NCI-H82 treated with DMSO at 0.1 percent for 48 hours (cell line): ENCODE data around the gene COL8A2.

ENCODE experiments used
- DNase-seq: peaks from one replicate; lab custom pipeline; 2025; ENCODE audit not compliant: unreplicated experiment; lab: John Stamatoyannopoulos, UW

The COL8A2 gene

DNA sequence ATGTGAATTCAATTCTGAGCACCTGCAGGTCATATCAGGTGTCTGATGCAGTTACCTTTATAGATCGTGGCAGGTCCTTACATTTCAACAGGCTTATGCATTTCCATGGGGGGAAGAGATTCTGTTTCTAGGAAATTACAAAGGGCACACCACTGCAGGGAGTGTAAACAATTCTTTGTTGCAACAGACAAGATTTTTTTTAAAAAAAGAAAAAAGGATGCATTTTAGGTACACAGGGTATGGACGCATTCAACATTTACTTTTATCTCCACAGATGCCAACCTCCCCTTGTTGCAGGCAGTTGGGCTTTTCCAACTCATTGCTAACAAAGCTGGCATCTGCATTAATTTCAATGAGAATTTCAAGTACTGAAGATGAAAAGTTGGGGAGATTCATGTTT lies 54.7 kb downstream of the COL8A2 start:
- DNase-seq = no peak

DNA sequence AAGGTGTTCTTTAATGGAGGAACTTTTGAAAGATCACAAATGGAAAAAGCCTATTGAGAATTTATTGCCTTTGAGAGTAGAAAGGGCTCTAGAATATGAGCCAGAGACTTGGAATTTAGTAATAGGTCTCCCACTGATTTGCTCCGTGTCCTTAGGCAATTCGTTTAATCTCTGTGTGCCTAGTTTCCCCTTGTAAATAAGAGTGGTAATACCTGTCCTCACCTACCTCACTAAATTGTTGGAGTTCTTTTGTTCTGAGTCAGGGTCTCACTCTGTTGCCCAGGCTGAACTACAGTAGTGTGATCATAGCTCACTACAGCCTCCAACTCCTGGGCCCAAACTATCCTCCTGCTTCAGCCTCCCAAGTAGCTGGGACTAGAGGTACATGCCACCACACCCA lies 56.2 kb downstream of the COL8A2 start:
- DNase-seq = no peak

DNA sequence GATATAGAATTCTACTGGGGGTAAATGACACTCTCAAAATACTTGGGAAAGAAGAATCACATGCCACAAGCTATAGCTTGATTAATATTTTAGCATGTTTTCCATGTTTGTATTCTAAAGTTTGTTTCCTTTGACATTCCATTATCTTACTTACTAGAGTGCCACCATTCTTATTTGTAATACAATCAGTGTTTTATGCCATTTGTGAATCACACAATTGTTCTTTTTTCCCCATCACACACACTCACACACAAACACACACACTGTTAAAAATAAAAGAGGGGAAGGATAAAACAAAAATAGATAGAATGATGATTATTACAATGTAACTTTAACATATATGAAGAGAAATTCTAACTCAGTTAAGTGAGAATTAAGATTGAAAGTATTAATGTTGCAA lies 57.2 kb downstream of the COL8A2 start:
- DNase-seq = no peak

DNA sequence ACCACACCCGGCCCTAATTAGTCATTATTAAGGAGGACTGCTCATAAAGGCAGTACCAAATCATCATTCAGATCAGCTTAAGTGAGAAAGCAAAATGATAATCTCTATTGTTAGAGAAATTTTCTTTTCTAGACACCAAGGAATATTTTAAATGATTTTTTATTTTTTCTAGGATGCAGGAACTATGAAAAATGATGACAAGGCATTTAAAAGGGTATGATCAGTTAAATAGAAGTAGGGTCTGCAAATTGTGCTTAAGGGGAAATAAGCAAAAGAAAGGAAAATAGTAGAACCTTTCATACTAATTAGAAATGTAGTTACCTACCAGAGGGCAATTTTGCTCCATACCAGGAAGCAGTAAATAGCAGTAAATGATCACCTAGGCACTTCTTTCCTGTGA lies 62.7 kb downstream of the COL8A2 start:
- no peak for DNase-seq

DNA sequence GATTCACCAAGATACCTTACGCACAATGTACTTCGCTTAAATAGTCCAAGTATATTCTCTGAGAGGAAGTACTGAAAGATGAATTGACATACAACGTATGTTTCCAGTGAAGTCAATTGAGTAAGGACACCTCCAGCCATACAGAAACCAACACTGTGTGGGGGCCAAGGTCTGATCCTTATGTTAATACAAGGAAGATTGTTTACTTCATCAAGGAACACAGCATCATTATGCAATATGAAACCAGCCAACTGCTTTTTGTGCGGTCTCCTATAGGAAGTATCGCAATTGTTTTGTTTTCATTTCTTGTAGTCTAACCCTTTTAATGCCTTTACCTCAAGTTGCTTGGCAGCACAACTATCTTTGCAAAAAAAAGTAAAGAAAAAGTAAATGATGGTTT lies 69.3 kb downstream of the COL8A2 start:
- DNase-seq = no peak

DNA sequence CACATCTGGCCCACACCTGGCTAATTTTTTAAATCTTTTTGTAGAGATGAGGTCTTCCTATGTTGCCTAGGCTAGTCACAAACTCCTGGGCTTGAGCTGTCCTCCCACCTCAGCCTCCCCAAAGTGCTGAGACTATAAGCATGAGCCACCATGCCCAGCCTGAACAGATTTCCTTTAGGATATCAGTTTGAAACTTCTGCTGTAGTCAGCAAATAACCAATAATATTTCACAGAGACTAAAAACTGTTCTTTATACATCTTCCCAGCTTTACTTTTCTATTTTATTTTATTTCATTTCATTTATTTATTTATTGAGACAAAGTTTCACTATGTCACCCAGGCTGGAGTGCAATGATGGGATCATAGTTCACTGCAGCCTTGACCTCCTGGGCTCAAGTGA lies 71.0 kb downstream of the COL8A2 start:
- no peak for DNase-seq

DNA sequence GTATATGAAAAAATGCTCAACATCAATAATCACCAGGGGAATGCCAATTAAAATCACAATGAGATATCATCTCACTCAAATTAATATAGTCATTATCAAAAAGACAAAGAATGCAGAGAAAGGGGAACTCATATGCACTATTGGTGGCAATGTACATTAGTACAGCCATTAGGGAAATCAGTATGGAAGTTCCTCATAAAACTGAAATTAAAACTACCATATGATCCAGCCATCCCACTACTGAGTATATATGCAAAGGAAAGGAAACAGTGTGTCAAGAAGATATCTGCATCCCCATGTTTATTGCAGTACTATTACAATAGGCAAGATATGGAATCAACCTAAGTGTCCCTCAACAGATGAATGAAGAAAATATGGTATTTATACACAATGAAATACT lies 73.2 kb downstream of the COL8A2 start:
- DNase-seq = no peak
